H1 (cell line): ENCODE measurements around the gene PRCD. TPM values are rescaled to one million over a fixed set of nuclear protein-coding genes. Genes with fewer than 3 reads are reported as not detected.

Source experiments
- CTCF ChIA-PET: fragments of 300-600 bp; sonication (Branson Sonifier 250); formaldehyde crosslinking; loops from one replicate; lab custom pipeline; 2021; ENCODE audit not compliant: partially characterized antibody; lab: Charles Lee
- POLR2A ChIA-PET: fragments of 300-600 bp; sonication (Branson Sonifier 250); formaldehyde crosslinking; loops from one replicate; lab custom pipeline; 2021; ENCODE audit warnings: inconsistent platforms; ENCODE audit not compliant: partially characterized antibody; lab: Charles Lee
- DNase-seq, 2 experiments: peaks; one replicate each; pipeline versions ENCODE4 v3.0.0 to v3.0.0-alpha.2; 2010 to 2022; ENCODE audit warnings: low spot score in 2 of 2, low read depth in 1 of 2, mixed read lengths in 1 of 2
- FAIRE-seq: peaks from 2 replicates; lab custom pipeline; 2011; peaks lifted over from hg19 to GRCh38; lab: Jason Lieb, UNC
- H2AFZ ChIP-seq: 2 replicates; pipeline ENCODE4 v1.8.1; 2012; ENCODE audit warnings: low read length, inconsistent platforms
- H2AK5ac ChIP-seq: 2 replicates; pipeline ENCODE4 v1.6.1; 2013; ENCODE audit warnings: low read depth, low read length
- H2BK120ac ChIP-seq: replicated peaks from 2 replicates; pipeline ENCODE3; 2013; ENCODE audit warnings: low read depth, low read length, inconsistent platforms
- H2BK12ac ChIP-seq: 2 replicates; pipeline ENCODE4 v1.6.1; 2013; ENCODE audit warnings: low read depth, low read length
- H2BK15ac ChIP-seq: 2 replicates; pipeline ENCODE4 v1.6.1; 2013; ENCODE audit warnings: low read length
- H2BK20ac ChIP-seq: 2 replicates; pipeline ENCODE4 v1.6.1; 2013; ENCODE audit warnings: low read length
- H2BK5ac ChIP-seq: 2 replicates; pipeline ENCODE4 v1.6.1; 2013; ENCODE audit warnings: low read depth, low read length
- H3K14ac ChIP-seq: 2 replicates; pipeline ENCODE4 v1.6.1; 2013; ENCODE audit warnings: inconsistent platforms; ENCODE audit not compliant: insufficient read length
- H3K18ac ChIP-seq: 2 replicates; pipeline ENCODE4 v1.6.1; 2013; ENCODE audit warnings: low read length; ENCODE audit errors: extremely low read depth
- H3K23ac ChIP-seq: 2 replicates; pipeline ENCODE4 v1.6.1; 2013; ENCODE audit warnings: inconsistent platforms; ENCODE audit not compliant: insufficient read length
- H3K23me2 ChIP-seq: 2 replicates; pipeline ENCODE4 v1.6.1; 2013; ENCODE audit warnings: low read depth, low read length
- H3K27ac ChIP-seq: 2 replicates; pipeline ENCODE4 v1.6.1; 2011; ENCODE audit warnings: low read depth, low read length, inconsistent platforms
- H3K27me3 ChIP-seq, 4 experiments: replicated peaks in 1 of 4; 1 replicate in 1 of 4; 2 replicates in 3 of 4; pipeline versions ENCODE4 v1.6.1 to v1.8.1; 2011 to 2013; ENCODE audit warnings: low read length in 3 of 4, mild to moderate bottlenecking in 3 of 4, inconsistent platforms in 2 of 4, mixed read lengths in 2 of 4, moderate library complexity in 1 of 4; ENCODE audit not compliant: control insufficient read depth in 3 of 4, insufficient read depth in 3 of 4; ENCODE audit errors: extremely low read depth in 1 of 4
- H3K36me3 ChIP-seq, 4 experiments: 2 replicates each; pipeline versions ENCODE4 v1.6.1 to v1.8.1; 2011 to 2013; ENCODE audit warnings: mild to moderate bottlenecking in 4 of 4, low read length in 3 of 4, moderate library complexity in 2 of 4, control low read depth in 1 of 4, inconsistent platforms in 1 of 4; ENCODE audit not compliant: insufficient read depth in 4 of 4, control insufficient read depth in 2 of 4
- H3K4ac ChIP-seq: replicated peaks from 2 replicates; pipeline ENCODE3; 2013; ENCODE audit warnings: low read length, low read depth, mixed read lengths, inconsistent platforms; ENCODE audit not compliant: insufficient read length
- H3K4me1 ChIP-seq, 4 experiments: replicated peaks in 1 of 4; 1 replicate in 1 of 4; 2 replicates in 3 of 4; pipeline versions ENCODE4 v1.6.1 to v1.8.1; 2011 to 2013; ENCODE audit warnings: low read length in 3 of 4, inconsistent platforms in 2 of 4, mixed read lengths in 1 of 4; ENCODE audit not compliant: insufficient read depth in 4 of 4, control insufficient read depth in 3 of 4
- H3K4me2 ChIP-seq, 2 experiments: 2 replicates each; pipeline versions ENCODE4 v1.6.1 to v1.8.1; 2011 to 2013; ENCODE audit warnings: low read depth in 2 of 2, low read length in 2 of 2, control low read depth in 1 of 2, inconsistent platforms in 1 of 2, mild to moderate bottlenecking in 1 of 2; ENCODE audit not compliant: insufficient read depth in 1 of 2
- H3K4me3 ChIP-seq, 4 experiments: fragments of 200-600, 300-600 bp in 1 of 4; sonication (generic), shearing (Covaris generic), sonication (Bioruptor Twin) in 1 of 4; 2 replicates each; pipeline versions ENCODE4 v1.5.1 to v1.8.1; 2011 to 2016; ENCODE audit warnings: low read length in 4 of 4, low read depth in 3 of 4, control low read depth in 2 of 4, inconsistent platforms in 2 of 4, mild to moderate bottlenecking in 2 of 4, mixed read lengths in 1 of 4, moderate library complexity in 1 of 4; ENCODE audit not compliant: insufficient read depth in 2 of 4; ENCODE audit errors: extremely low read depth in 1 of 4
- H3K56ac ChIP-seq: replicated peaks from 2 replicates; pipeline ENCODE3; 2013; ENCODE audit warnings: low read depth, mild to moderate bottlenecking, mixed read lengths, low read length, inconsistent platforms; ENCODE audit not compliant: insufficient read length
- H3K79me1 ChIP-seq: 2 replicates; pipeline ENCODE4 v1.6.1; 2013; ENCODE audit warnings: low read depth, low read length, control low read depth
- H3K79me2 ChIP-seq, 2 experiments: 2 replicates each; pipeline versions ENCODE4 v1.6.1 to v1.8.1; 2012 to 2013; ENCODE audit warnings: low read length in 2 of 2, mild to moderate bottlenecking in 2 of 2, inconsistent platforms in 1 of 2; ENCODE audit not compliant: insufficient read depth in 2 of 2, control insufficient read depth in 1 of 2
- H3K9ac ChIP-seq, 4 experiments: replicated peaks in 1 of 4; 1 replicate in 1 of 4; 2 replicates in 3 of 4; pipeline versions ENCODE4 v1.6.1 to v1.8.1; 2011 to 2013; ENCODE audit warnings: low read depth in 3 of 4, low read length in 3 of 4, control low read depth in 2 of 4, mild to moderate bottlenecking in 2 of 4, moderate library complexity in 2 of 4, inconsistent platforms in 1 of 4; ENCODE audit errors: extremely low read depth in 1 of 4
- H3K9me3 ChIP-seq, 2 experiments: 2 replicates each; pipeline versions ENCODE4 v1.6.1 to v1.8.1; 2012 to 2013; ENCODE audit warnings: mild to moderate bottlenecking in 2 of 2, moderate library complexity in 2 of 2, control low read depth in 1 of 2, inconsistent platforms in 1 of 2, low read depth in 1 of 2, low read length in 1 of 2, mixed read lengths in 1 of 2; ENCODE audit not compliant: insufficient read depth in 2 of 2
- H4K20me1 ChIP-seq, 2 experiments: replicated peaks in 1 of 2; 2 replicates each; pipeline versions ENCODE3 to v1.8.1; 2011 to 2013; ENCODE audit warnings: inconsistent platforms in 2 of 2, low read length in 2 of 2, mild to moderate bottlenecking in 1 of 2; ENCODE audit not compliant: insufficient read depth in 2 of 2, control insufficient read depth in 1 of 2
- H4K5ac ChIP-seq: 2 replicates; pipeline ENCODE4 v1.6.1; 2013; ENCODE audit warnings: low read length, low read depth, mixed read lengths, inconsistent platforms; ENCODE audit not compliant: insufficient read length
- H4K8ac ChIP-seq: 2 replicates; pipeline ENCODE4 v1.8.0; 2013; ENCODE audit warnings: mild to moderate bottlenecking, moderate library complexity, low read length, inconsistent platforms; ENCODE audit not compliant: insufficient read depth; ENCODE audit errors: extremely low read depth
- H4K91ac ChIP-seq: replicated peaks from 2 replicates; pipeline ENCODE3; 2013; ENCODE audit warnings: low read length, mixed read lengths, inconsistent platforms; ENCODE audit not compliant: insufficient read length
- ATF3 ChIP-seq: IDR thresholded peaks from 2 replicates; pipeline ENCODE4 v1.6.1; 2011; ENCODE audit warnings: low read depth, mild to moderate bottlenecking, low read length; ENCODE audit not compliant: insufficient read depth
- GABPA ChIP-seq: IDR thresholded peaks from 2 replicates; pipeline ENCODE4 v1.6.1; 2011; ENCODE audit warnings: mild to moderate bottlenecking, low read length, moderate library complexity, borderline replicate concordance; ENCODE audit not compliant: insufficient read depth
- KDM4A ChIP-seq: IDR thresholded peaks from one replicate; pipeline ENCODE4 v1.7.1; 2012; ENCODE audit warnings: low read depth, mild to moderate bottlenecking, moderate library complexity, low read length, inconsistent platforms; ENCODE audit not compliant: severe bottlenecking
- RNF2 ChIP-seq: fragments of 200-900, 300-1000 bp; sonication (generic); IDR thresholded peaks from 2 replicates; pipeline ENCODE4 v1.7.1; 2016; ENCODE audit warnings: borderline replicate concordance, low read depth, mild to moderate bottlenecking, antibody characterized with exemption, low read length; ENCODE audit not compliant: poor library complexity, severe bottlenecking; ENCODE audit errors: missing control alignments
- SAP30 ChIP-seq: fragments of 300-600 bp; sonication (generic); IDR thresholded peaks from 2 replicates; pipeline ENCODE4 v1.7.1; 2012; ENCODE audit warnings: low read length, moderate library complexity, mild to moderate bottlenecking, inconsistent platforms; ENCODE audit not compliant: insufficient read depth, insufficient replicate concordance
- SIRT6 ChIP-seq: IDR thresholded peaks from one replicate; pipeline ENCODE4 v1.7.1; 2012; ENCODE audit warnings: low read length, inconsistent platforms
- SUZ12 ChIP-seq: fragments of 200-600 bp; sonication (generic); IDR thresholded peaks from 2 replicates; pipeline ENCODE4 v1.6.1; 2012; ENCODE audit warnings: mild to moderate bottlenecking, inconsistent platforms, low read length, moderate library complexity, mixed read lengths
- TBP ChIP-seq: IDR thresholded peaks from 2 replicates; pipeline ENCODE4 v1.6.1; 2011; ENCODE audit warnings: low read depth, low read length, improper control_type of control experiment
- YY1 ChIP-seq: IDR thresholded peaks from 2 replicates; pipeline ENCODE4 v1.6.1; 2011; ENCODE audit warnings: low read depth, mild to moderate bottlenecking, low read length
- WGBS, 2 experiments: shearing (Covaris generic) in 1 of 2; methylation state at CpG; one replicate each; pipeline versions ENCODE4 v1.1.6 to v1.1.7; 2013 to 2015; ENCODE audit warnings: low lambda C conversion rate in 2 of 2, mixed read lengths in 2 of 2, inconsistent platforms in 1 of 2, low coverage in 1 of 2, missing lambda C conversion rate in 1 of 2; ENCODE audit not compliant: insufficient replicate concordance in 2 of 2, insufficient coverage in 1 of 2, insufficient read length in 1 of 2; ENCODE audit errors: extremely low coverage in 1 of 2, missing lambda C conversion rate in 1 of 2; 5-methylcytosine and 5-hydroxymethylcytosine counted together
- polyA plus RNA-seq, 7 experiments: library from polyadenylated mRNA; depleted of rRNA in 3 of 7; stranded (reverse) in 5 of 7; unstranded in 2 of 7; fragments of >200 nt in 5 of 7; fragments of 200-250 nt in 2 of 7; gene quantifications; 1 replicate in 5 of 7; 2 replicates in 1 of 7; 4 replicates in 1 of 7; pipeline versions ENCODE4 v1.2.1 to v1.2.3, GENCODE V29; 2011 to 2013; ENCODE audit warnings: missing spikeins in 2 of 7, mixed read lengths in 2 of 7
- total RNA-seq: library from RNA; stranded (reverse); fragmentation: NEBNext Ultra II Directional; extraction: Animal tissue kit (Norgen Biotek cat#: 25700); gene quantifications from 2 replicates; pipeline ENCODE4 v1.2.1, GENCODE V29; 2021

PRCD gene
- total and polyA plus RNA-seq, 2 of the 8 experiments (the other 6 are each of a cell fraction or from before 2014, with no cell fraction given) = 0.77 to 2.1 TPM

GRCh38 chr17:76510831-76511244, 29.0 kb upstream of the PRCD start:
- Histone ChIP-seq H3K18ac (no peak overlapping the region), H3K56ac (no peak overlapping the region), H3K9me3 (no peaks in the 10 kb centered on the region), H3K4me3 (no peak overlapping the region), H3K36me3 (no peaks in the 10 kb centered on the region), H2BK15ac (no peak overlapping the region), H2BK120ac (no peak overlapping the region), H3K27me3 (peaks cover 0 to 6% (median 4%) of the 10 kb centered on the region in 4 experiments; a peak in 5 of 7 replicates), H3K4ac (no peak overlapping the region), H2AK5ac (no peak overlapping the region), H2BK12ac (no peak overlapping the region), H3K9ac (no peak overlapping the region), H2BK20ac (no peak overlapping the region), H4K5ac (no peak overlapping the region), H3K4me1 (peaks cover 0 to 5% (median under 1%) of the 10 kb centered on the region in 4 experiments; a peak in 1 of 7 replicates), H3K4me2 (no peak overlapping the region), H3K23me2 (no peaks in the 10 kb centered on the region), H4K91ac (no peak overlapping the region), H3K23ac (no peak overlapping the region), H3K79me2 (no peaks in the 10 kb centered on the region), H2BK5ac (no peak overlapping the region), H3K27ac (no peak overlapping the region), H2AFZ (no peak overlapping the region), H3K14ac (no peak overlapping the region), H4K20me1 (no peaks in the 10 kb centered on the region), H4K8ac (no peak overlapping the region), H3K79me1 (no peaks in the 10 kb centered on the region)
- DNase-seq = no peak
- no peak for FAIRE-seq
- TF ChIP-seq GABPA = no peak
- no peak for TF ChIP-seq TBP
- TF ChIP-seq SUZ12 = no peak
- TF ChIP-seq YY1 = no peak
- no peak for TF ChIP-seq SIRT6
- no peak for TF ChIP-seq ATF3
- TF ChIP-seq RNF2 = no peak
- TF ChIP-seq KDM4A = no peak
- TF ChIP-seq SAP30 = no peak
- POLR2A ChIA-PET = interaction anchor here (0.7 kb wide), 1 partner anchor 46 kb away, joined by 3 read pairs; no protein-coding TSS in a partner anchor
- CTCF ChIA-PET = interaction anchor here (0.7 to 20.2 kb wide), 10 partner anchors 10 to 1661 kb away, joined by 4 to 446 read pairs (median 6); partner anchors contain the start of genes AANAT and PRCD
- 70% methylated on average over 9 of the region's 9 CpGs; no CpG with 5 or more reads in 1 of the 2 experiments for WGBS, 2 experiments
